Fibroblast of mammary gland (primary cell): ENCODE data around the gene OR2W3.

Source experiments
- DNase-seq: peaks from one replicate; pipeline ENCODE4 v3.0.0-alpha.2; 2010; ENCODE audit warnings: low read depth
- H3K4me3 ChIP-seq: 2 replicates; pipeline ENCODE4 v1.5.1; 2011; ENCODE audit warnings: low read depth, mild to moderate bottlenecking, low read length, moderate library complexity; ENCODE audit not compliant: control insufficient read depth
- TF ChIP-seq, protein P1 (sequence below): conservative IDR thresholded peaks from 2 replicates; pipeline ENCODE4 v1.5.1; 2011; ENCODE audit warnings: low read depth, low read length, inconsistent platforms; ENCODE audit not compliant: control insufficient read depth, insufficient read depth

Gene OR2W3

DNA sequence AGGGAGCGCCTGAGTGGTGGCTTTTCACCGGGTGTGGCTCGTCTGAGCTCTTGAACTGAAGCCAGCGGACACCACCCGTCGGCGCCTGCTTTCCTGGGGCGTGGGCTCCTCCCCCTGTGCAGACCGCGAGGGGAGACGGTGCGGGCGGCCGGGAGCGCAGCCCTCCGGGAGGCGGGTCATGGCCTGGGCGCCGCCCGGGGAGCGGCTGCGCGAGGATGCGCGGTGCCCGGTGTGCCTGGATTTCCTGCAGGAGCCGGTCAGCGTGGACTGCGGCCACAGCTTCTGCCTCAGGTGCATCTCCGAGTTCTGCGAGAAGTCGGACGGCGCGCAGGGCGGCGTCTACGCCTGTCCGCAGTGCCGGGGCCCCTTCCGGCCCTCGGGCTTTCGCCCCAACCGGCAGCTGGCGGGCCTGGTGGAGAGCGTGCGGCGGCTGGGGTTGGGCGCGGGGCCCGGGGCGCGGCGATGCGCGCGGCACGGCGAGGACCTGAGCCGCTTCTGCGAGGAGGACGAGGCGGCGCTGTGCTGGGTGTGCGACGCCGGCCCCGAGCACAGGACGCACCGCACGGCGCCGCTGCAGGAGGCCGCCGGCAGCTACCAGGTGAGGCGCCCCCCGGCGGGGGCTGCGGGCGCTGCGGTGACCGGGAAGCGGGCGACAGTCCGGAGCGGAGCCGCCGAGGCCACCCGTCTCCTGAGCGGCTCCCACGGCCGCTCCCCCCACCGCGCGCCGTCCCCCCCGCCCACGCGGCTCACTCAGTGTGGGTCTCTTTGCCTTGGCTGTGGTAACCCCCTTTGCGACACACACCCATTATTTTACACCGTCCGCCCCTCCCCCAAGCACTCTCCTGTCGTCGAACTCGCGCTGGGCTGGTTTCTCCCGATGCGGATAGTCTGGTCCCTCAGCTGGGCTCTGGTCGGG lies 38.1 kb upstream of the OR2W3 start, which contains the start of gene TRIM58:
TSS of gene TRIM58 (plus strand) at position 119 of the 916 bp plus-strand sequence. CDS start at position 179, 60 bp downstream.
- DNase-seq, result no peak

DNA sequence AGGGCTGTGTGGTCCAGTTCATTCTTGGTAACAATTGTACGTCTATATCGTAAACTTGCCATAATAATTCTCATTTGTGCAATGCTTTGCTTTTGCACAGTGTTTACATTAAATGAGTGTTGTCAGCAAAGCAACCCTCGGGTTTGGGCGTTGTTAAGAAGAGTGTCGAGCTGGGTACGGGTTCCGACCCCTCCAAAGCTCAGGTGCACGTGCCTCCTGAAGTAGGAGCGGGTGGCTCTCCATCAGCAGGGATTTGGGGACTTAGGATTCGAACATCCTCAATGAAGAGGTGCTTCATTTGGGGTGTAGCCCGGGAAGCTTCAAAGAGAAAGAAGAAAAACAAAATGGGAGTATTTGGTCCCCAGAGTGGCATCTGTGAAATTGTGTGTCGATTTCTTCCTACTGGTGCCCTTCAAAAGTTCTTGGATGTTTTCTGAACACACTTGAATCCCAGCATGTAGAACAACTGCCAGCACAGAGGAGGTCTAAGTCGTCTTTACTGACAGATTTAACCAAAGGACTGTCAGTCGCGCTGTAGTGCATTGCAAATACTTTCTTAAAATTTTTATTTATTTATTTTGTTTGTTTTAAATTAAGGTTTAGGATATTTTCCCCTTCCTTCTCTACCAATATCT lies 37.3 kb upstream of the OR2W3 start:
- DNase-seq, result no peak
- peak overlapping the region; percentile 6 for H3K4me3 ChIP-seq
- TF ChIP-seq, protein P1, sequence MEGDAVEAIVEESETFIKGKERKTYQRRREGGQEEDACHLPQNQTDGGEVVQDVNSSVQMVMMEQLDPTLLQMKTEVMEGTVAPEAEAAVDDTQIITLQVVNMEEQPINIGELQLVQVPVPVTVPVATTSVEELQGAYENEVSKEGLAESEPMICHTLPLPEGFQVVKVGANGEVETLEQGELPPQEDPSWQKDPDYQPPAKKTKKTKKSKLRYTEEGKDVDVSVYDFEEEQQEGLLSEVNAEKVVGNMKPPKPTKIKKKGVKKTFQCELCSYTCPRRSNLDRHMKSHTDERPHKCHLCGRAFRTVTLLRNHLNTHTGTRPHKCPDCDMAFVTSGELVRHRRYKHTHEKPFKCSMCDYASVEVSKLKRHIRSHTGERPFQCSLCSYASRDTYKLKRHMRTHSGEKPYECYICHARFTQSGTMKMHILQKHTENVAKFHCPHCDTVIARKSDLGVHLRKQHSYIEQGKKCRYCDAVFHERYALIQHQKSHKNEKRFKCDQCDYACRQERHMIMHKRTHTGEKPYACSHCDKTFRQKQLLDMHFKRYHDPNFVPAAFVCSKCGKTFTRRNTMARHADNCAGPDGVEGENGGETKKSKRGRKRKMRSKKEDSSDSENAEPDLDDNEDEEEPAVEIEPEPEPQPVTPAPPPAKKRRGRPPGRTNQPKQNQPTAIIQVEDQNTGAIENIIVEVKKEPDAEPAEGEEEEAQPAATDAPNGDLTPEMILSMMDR, result no peak

More for the DNA sequence above, 38.1 kb upstream of the OR2W3 start, which contains the start of gene TRIM58:
- peak within 1 kb of the TSS; percentile 6 for H3K4me3 ChIP-seq
- TF ChIP-seq, protein P1, result no peak

DNA sequence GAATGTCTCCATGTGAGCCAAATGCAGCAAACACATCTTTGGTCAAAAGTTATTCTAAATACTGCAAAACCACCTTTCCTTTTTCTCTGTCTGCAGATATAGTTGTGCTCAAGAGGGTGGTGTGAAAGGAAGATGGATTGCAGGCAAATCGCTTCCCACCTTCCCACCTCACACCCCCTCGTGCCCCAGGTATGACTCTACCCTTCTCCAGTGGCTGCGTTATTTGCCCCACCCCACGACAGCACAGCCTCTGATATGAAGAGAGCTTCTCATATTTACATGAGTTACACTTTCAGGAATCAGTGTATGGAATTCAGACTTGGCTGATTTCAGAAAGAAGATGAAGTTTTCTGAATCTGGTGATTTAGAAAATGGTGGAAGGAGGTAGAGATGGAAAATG lies 32.6 kb upstream of the OR2W3 start:
- H3K4me3 ChIP-seq, result no peak overlapping the region
- TF ChIP-seq, protein P1, result no peak
- DNase-seq, result no peak

DNA sequence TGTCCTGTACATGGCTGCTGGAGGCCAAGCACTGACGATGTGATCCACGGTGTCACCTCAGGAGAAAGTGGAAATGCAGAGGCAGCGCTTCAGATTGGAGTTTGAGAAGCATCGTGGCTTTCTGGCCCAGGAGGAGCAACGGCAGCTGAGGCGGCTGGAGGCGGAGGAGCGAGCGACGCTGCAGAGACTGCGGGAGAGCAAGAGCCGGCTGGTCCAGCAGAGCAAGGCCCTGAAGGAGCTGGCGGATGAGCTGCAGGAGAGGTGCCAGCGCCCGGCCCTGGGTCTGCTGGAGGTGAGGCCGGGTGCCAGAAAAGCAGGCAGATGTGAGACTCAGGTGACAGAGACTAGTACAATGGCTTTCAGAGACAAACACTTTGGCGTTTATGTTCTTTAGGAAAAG lies 30.7 kb upstream of the OR2W3 start:
- TF ChIP-seq, protein P1, result no peak
- no peak overlapping the region for H3K4me3 ChIP-seq
- DNase-seq, result no peak

DNA sequence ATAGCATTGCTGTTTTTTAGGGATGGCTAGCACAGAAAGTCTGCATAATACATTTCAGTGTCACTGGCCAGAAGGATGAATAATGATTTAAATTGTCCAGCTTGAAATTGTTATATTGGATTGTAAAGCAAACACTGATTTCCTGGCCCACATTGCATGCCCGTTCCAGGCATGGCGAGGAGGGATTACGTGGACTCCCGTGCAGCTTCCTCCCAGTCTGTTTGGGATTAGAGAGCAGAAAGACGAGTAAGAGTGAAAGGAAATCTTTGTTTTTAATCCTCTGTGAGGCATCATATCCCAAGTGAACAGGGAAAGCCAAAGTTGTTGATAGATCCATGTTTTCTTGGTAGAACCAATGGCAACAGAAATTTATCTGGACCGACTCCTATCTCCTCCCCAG lies 30.0 kb upstream of the OR2W3 start:
- TF ChIP-seq, protein P1, result no peak
- peak; percentile 14 for DNase-seq
- H3K4me3 ChIP-seq, result no peak overlapping the region

DNA sequence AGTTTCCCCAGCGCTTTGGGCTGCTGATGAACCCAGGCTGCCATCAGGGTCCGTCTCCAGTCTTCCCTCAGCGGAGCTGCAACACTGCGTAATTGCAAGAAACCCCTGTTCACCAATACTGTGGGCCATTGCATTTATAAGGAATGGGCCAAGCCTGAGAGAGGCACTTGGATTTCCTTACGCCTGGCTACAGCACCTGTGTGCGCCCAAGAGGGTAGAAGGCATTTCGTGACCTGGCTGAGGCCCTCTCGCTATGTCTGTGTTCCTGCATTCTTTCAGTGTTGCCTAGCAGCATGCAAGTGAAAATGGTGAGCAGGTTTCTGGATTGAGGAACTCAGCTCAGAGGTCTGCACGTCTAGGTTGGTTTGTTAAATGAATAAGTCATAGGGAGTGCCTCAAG lies 12.0 kb upstream of the OR2W3 start:
- TF ChIP-seq, protein P1, result no peak
- DNase-seq, result no peak
- H3K4me3 ChIP-seq, result no peak overlapping the region
